Keratinocyte (primary cell): ENCODE data around the gene HCK.

ENCODE experiments used
- EZH2 ChIP-seq: IDR thresholded peaks from one replicate; pipeline ENCODE4 v1.6.1; 2012; ENCODE audit warnings: inconsistent platforms, mild to moderate bottlenecking, low read length, moderate library complexity
- TF ChIP-seq, protein P1 (sequence below), 3 experiments: IDR thresholded peaks in 1 of 3; conservative IDR thresholded peaks in 1 of 3; optimal IDR thresholded peaks in 1 of 3; 2 replicates in 2 of 3; 3 replicates in 1 of 3; pipeline versions ENCODE3 to v1.5.1; 2011; ENCODE audit warnings: low read length in 3 of 3, mild to moderate bottlenecking in 3 of 3, moderate library complexity in 2 of 3, control low read depth in 1 of 3, inconsistent platforms in 1 of 3; ENCODE audit not compliant: insufficient read depth in 2 of 3; ENCODE audit errors: extremely low read depth in 1 of 3

DNA sequence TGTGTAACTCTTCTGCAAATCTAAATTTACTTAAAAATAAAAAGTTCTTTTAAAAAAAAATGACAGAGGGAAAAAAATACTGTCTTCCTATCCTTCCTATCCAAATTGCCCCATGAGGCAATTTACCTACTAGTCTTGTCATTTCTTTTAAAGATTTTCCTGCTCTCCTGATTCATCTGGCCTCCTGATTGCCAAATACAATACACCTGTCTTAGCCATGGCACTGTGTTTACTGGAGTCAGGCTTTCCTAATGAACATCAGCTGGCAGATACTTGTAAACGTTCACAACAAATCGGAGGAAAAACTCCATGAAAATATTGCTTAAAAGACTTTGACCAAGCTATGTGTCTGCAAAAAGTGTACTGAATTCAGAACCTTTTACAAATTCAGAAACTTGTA is 78.9 kb downstream of the HCK start:
- TF ChIP-seq, protein P1, sequence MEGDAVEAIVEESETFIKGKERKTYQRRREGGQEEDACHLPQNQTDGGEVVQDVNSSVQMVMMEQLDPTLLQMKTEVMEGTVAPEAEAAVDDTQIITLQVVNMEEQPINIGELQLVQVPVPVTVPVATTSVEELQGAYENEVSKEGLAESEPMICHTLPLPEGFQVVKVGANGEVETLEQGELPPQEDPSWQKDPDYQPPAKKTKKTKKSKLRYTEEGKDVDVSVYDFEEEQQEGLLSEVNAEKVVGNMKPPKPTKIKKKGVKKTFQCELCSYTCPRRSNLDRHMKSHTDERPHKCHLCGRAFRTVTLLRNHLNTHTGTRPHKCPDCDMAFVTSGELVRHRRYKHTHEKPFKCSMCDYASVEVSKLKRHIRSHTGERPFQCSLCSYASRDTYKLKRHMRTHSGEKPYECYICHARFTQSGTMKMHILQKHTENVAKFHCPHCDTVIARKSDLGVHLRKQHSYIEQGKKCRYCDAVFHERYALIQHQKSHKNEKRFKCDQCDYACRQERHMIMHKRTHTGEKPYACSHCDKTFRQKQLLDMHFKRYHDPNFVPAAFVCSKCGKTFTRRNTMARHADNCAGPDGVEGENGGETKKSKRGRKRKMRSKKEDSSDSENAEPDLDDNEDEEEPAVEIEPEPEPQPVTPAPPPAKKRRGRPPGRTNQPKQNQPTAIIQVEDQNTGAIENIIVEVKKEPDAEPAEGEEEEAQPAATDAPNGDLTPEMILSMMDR (optimal IDR thresholded peaks at IDR 0.05 in 1 of 3, IDR thresholded peaks at IDR 0.05 in 1 of 3, conservative IDR thresholded peaks at IDR 0.05 in 1 of 3; ENCODE audit: extremely low read depth in 1 of 3, insufficient read depth in 2 of 3, low read length in 3 of 3): no peak
- TF ChIP-seq EZH2: no peak
